RPMI8226 (cell line): Measurements from ENCODE around the gene RCL1.
"Not testable (repeated sequence)": the region's sequence is repeated elsewhere in the genome, so short reads cannot be mapped to it uniquely, and the experiment has no call there.

Experiments used
- DNase-seq: peaks from one replicate; pipeline ENCODE4 v3.0.0-alpha.2; 2015

RCL1 gene

DNA sequence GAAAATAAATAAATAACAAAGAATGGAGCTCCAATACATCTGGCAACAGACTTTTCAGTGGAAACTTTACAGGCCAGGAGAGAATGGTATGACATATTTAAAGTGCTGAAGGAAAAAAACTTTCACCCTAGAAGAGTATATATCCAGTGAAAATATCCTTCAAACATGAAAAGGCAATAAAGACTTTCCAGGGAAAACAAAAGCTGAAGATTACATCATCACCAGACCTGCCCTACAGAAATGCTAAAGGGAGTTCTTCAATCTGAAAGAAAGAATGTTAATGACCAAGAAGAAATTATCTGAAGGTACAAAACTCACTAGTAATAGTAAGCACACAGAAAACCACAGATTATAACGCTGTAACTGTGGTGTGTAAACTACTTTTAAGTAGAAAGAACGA, 8.3 kb upstream of the RCL1 start:
- DNase-seq: no peak

DNA sequence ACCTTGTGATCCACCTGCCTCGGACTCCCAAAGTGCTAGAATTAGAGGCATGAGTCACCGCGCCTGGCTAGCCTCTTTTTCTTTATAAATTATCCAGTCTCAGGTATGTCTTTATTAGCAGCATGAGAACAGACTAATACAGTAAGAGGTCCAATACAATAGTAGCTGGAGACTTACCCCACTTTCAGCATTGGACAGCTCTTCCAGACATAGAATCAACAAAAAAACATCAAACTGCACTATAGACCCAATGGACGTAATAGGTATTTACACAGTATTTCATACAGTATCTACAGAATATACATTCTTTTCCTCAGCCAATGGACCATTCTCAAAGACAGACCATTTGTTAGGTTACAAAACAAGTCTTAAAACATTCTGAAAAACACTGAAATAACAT, 6.1 kb upstream of the RCL1 start:
- no peak for DNase-seq

DNA sequence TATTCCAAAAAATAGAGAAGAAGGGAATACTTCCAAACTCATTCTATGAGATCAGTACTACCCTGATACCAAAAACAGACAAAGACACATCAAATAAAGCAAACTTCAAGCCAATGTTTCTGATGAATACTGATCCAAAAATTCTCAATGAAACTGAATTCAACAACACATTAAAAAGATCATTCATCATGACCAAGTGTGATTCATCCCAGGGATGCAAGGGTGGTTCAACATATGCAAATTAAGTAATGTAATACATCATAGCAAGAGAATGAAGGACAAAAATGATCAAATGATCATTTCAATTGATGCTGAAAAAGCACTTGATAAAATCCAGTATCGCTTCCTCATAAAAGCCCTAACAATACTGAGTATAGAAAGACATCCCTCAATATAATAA, 4.9 kb upstream of the RCL1 start:
- DNase-seq: no peak

DNA sequence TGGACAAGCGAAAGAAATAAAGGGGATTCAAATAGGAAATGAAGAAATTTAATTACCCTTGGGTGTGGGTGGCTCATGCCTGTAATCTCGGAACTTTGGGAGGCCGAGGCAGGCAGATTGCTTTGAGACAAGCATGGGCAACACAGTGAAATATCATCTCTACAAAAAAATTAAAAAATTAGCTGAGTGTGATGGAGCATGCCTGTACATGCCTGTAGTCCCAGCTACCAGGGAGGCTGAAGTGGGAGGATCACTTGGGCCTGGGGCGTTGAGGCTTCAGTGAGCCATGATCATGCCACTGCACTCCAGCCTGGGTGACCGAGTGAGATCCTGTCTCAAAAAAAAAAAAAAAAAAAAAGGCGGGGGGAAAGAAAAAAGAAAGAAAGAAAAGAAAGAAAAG, 4.0 kb upstream of the RCL1 start:
- no peak for DNase-seq

DNA sequence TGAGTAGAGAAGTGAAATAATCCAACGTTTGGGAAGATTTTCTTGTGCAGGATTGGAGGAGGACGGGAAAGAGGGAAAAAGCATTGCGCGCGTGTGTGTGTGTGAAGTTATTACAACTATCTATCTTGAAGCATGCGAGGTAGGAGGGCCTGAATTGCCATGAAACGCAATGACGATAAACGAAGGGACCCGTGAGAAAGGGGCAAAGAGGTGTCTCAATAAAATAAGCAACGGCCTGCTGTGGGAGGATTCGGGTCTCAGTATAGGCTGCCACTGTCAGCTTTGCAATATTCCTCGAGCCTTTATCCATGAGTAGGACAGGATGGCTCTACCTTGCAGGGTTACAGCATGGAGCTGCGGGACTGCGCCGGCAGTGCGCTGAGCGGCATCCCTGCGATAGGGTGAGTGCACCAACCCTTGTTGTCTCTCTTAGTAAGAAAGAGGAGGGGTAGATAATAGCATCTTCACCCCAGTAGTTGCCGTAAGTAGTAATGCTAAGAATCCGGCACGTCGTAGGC, 631 bp upstream of the RCL1 start:
- DNase-seq: no peak

DNA sequence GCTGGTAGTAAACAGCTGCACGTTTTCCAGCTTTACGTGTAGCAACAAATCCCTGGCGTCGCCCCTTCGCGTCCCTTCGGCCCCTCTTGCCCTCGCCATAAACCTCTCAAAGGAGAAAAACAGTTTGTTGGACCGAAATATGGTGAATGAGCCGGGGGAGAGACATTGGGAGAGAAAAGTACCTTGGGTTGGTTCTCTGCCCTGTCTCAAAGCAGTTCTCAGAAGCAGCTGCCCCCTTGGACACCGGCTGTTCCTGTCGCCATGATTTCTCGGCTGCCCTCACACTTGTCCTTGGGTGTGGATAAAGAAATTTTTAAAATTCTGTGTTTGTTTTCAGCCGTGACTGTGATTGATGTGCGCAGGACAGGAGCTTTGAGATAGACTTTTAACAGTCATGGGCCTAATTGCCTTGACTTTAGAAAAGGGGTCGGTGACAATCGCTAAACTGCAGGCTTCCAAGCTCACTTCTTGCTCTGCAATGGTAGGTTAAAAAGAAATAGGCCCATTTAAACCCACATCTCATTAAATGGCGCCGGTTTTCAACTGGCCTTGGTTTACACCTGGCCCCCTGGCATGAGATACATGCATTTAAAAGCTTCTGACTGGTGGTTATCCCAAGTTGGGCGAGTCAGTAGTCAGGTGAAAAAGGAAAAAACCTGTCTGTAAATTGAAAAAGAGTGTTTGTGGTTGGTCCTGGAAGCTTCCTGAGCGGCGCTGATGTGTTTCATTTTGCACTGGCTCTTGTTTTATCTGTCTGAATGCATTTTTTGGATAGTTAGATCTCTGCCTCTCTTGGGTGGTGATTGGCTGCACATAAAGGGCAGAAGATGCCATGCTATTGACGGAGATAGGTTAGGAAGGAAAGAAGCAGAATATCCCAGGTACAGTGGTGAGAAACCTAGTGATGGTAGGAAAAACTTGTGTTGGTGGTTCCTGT, 983 bp downstream of the RCL1 start:
- DNase-seq: no peak

DNA sequence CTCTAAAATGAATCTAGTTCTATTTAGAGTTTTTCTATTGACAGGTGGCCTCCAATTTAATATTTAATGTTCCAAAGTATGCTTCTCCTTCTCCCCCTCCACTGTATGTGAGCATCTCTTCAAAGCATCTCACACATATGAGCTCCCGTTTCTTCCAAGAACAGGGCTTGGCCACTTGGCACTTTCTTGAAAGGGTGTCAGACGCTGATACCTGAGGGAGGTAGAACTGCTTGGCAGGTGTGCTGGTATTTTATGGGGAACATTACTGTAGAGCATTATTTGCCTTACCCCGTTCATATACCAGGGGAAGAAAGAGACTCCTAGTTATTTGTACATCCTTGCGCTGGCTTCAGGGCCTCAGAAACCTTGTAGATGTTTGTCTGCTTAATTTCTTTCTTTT, 1.9 kb downstream of the RCL1 start:
- no peak for DNase-seq

DNA sequence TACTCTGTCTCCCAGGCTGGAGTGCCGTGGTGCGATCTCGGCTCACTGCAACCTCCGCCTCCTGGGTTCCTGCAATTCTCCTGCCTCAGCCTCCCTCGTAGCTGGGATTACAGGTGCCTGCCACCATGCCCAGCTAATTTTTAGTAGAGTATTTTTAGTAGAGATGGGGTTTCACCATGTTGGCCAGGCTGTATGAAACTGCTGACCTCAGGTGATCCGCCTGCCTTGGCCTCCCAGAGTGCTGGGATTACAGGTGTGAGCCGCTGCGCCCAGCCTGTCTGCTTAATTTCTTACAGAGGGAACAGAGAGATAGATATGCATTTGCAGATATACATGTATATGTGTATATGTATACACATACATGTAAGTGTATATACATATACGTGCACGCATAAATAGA, 2.4 kb downstream of the RCL1 start:
- DNase-seq: not testable (repeated sequence)

DNA sequence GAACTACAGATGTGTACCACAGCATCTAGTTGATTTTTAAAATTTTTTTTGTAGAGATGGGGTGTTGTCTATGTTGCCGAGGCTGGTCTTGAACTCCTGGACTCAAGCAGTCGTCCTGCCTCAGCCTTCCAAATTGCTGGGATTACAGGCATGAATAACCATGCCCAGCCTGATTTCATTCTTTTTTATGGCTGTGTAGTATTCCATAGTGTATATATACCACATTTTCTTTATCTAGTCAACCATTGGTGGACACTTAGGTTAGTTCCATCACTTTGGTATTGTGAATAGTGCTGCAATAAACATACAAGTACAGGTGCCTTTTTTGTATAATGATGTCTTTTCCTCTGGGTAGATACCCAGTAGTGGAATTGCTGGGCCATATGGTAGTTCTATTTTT, 3.8 kb downstream of the RCL1 start:
- DNase-seq: no peak

DNA sequence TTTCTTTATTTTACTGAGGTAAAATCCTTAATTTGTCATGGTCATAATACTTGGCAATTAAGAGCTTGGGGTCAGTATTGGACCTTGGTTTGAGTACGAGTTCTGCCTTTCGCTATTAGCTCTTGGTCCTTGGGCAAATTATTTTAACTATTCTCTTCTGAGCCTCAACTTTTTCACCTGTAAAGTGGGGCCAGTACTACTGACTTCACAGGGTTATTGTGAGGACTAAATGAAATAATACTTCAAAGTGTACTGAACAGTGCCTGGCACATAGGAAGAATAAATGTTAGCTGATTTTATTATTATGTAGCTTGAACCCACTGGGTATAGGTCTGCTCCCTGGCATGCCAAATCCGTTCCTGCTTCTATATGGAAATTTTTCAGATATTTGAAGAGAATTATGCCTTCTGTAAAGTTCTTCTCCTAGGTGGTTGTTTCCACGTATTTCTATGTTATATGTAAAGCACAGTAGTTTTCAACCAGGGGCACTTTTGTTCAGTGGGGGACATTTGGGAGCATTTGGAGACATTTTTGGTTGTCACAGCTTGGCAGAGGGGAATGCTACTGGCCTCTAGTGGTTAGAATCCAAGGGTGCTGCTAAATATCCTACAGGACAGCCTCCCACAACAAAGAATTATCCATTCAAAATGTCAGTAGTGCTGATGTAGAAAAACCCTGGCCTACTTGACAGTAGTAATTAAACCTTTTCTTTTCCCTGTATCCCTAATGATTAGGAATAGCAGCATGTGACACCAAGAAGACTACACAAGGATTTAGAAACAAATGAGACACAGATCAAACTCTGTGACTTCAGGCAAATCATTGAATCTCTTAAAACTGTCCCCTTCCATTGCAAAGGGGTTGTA, 4.5 kb downstream of the RCL1 start:
- DNase-seq: peak; percentile 44

DNA sequence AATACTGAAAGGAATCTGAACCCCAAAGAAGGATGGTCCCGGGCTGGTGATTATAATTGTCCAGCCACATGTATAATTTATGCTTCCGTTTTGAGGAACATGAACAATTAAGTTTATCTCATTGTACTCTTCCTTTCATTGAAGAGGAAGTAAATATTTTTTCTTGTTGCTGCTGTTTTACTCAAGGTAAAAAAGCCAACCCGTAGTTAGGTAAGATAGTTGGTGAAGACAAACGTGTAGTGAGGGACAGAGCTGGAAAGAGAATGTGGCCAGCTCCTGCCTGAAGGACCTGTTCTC, 5.1 kb downstream of the RCL1 start:
- no peak for DNase-seq

DNA sequence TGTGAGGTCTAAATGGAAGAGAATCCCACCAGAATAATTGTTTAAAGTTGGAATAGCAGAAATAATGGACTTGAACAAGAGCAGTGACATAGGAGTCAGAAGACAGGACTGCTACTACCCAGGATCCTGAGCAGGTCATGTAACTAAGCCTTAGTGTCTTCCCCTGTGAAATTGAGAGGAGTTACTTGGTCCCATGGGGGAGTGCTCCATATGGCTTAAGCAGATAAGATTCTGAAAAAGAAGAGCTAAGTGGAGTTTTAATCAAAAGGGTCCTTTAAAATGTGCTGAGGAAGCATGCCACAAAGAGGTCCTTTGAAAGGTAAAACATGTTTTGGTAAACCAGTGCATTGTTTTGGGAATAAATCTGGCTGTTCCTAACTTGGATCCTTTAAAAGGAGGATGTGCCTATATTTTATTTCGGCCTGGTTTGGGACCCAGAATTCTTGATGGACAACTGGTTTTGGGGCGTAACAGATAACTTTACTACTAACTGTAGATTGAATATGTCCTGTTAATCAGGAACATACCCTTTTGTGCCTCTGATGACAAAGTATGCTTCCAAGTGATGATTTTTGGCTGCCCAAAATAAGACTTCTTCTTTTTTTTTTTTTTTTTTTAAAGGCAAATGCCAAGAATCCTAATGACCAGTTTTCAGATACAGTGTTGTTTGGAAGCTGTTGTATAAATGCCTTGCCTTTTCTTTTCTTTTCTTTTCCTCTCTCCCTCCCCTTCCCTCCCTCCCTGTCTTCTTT, 5.7 kb downstream of the RCL1 start:
- no peak for DNase-seq

DNA sequence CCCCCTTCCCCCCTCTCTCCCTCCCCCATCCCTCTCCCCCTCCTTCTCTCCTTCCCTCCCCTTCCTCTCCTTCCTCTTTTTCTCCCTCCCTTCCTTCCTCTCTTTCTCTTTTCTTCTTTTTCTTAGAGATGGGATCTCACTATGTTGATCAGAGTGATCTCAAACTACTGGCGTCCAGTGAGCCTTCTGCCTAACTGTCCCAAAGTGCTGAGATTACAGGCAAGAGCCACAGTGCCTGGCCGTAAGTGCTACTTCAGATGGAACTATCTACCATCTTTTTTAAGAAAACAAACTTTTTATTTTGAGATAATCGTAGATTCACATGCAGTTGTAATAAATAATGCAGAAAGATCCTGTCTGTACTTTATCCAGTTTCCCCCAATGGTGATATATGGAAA, 6.3 kb downstream of the RCL1 start:
- no peak for DNase-seq

DNA sequence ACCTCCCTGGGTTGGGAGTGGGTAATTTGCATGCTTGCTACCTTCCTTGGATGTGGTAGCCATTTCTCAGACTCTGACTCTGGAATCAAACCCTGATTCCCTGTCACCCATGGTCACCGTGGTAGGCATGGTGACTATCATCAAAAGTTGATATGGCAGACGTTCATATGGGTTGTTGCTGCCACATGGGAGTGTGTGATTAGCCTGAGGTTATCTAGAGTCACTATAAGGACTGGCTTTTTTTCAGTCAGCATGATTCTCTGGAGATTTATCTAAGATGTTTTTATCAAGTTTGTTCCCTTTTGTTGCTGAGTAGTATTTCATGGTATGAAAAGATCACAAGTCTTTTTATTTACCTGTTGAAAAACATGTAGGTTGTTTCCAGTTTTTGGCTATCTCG, 7.0 kb downstream of the RCL1 start:
- no peak for DNase-seq

DNA sequence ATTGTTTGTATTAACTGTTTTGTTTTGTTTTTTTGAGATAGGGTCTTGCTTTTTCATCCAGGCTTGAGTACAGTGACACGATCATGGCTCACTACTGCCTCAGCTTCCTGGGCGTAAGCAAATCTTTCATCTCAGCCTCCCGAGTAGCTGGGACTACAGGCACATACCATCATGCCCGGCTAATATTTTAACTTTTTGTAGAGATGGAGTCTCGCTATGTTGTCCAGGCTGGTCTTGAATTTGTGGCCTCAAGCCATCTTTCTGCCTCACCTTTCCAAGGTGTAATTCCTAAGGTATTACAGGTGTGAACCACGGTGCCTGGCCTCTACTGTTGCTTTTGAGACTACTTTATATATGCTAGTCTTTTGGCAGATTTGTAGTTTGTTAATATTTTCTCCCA, 8.4 kb downstream of the RCL1 start:
- DNase-seq: no peak

DNA sequence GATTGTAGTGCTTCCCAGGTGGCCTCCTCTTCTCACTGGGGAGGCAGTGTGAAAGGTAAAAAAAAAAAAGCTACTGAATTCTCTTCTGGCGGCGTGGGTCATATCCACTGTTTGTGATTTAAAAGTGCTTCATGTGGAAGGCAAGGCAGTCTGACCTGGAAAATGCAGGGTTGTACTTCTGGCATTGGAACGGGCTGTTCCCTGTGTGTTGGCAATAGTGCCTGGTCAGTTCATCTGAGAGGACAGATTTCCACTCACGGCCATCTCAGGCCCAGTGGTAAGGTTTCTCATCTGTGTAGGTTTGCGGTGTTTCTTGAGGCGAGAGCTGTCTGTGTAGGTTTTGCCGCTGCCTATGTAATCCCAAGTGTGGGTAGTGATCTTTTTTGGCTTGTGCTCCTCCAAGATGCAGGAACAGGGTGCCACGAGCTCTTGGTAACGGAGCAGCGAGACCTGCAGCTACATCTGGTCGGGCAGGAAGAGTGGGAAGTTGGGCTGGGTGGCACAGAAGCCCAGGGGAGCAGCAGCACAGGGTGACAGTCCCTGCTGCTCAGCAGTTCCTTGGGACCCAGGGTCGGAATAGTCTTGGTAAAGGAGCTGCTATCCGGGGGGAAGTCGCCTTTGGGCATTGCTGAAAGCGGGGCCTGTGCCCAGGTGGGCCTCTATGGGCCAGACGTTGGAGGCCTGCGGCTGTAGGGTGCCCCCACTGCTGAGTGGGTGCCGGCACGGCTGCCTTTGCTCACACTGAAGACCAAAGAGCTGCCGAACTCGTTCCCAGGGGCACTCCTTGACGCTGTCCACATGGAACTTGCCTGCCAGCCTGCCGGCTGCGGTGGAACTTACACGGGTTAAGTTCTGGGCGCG, 11.2 kb downstream of the RCL1 start:
- no peak for DNase-seq

DNA sequence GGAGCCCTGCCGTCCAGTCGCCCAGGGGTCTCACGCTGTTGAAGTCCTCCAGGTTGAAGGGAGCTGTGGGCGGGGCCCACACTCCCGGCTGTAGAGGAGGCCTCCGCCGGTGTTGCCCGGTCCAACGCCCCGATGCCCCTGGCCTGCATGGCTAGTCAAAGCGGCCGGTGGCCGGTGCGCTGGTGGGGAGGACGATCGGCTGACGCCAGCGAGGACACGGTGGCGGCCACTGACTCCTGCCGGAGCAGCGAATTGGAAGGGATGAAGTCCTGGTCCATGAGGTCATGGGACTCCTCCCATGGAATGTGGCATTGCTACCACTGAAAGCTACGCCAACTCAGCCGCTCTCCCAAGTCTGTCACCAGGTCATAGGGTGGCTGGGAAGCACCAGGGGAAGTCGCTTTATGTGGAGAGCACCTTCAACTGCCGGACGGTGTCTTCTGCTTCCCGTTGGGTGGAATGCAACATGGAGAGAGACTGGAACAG, 11.8 kb downstream of the RCL1 start:
- no peak for DNase-seq

DNA sequence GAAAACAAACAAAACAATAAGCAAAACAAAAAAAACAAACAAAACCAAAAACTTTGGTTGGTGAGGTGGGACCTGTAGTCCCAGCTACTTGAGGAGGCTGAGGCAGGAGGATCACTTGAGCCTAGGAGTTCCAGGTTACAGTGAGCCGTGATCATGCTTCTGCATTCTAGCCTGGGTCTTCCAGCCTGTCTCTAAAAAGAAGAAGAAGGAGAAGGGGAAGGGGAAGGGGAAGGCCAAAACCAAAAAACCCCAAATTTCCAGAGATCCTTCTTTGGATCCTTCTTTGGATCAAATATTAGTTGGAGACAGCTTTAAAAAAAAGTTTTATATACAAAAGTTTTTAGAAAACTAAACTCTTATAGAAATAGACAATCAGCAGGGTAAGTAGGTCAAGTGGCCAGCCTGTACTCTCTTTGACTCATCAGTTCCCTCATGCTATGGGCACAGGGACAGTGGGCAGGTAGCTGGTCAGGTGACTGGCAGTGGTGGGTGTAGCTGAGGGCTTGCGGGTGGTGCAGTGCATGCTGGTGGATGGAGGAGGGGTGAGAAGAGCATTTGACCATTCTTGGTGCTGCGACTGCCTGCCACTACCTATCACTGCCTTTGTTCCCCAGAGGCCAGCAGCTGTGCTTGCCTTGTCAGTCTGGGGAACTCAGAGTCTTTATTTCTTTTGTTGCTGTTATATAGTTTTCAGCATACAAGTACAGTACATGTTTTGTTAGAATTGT, 12.6 kb downstream of the RCL1 start:
- no peak for DNase-seq

DNA sequence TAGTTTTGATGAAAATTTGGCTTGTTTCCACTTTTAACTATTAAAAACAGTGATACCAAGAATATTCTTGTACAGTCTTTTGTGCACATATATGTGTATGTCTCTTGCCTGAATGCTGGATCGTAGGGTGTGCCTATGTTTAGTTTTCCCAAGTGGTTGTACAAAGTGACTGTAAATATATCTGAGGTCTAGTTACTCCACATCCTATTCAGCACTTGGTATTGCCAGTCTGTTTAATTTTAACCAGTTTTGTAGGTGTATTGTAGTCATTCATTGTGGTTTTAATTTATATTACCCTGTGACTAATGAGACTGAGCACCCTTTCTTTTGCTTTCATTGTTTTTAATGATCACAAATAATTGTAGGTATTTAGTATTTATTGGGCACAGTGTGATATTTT, 17.8 kb downstream of the RCL1 start:
- DNase-seq: no peak

DNA sequence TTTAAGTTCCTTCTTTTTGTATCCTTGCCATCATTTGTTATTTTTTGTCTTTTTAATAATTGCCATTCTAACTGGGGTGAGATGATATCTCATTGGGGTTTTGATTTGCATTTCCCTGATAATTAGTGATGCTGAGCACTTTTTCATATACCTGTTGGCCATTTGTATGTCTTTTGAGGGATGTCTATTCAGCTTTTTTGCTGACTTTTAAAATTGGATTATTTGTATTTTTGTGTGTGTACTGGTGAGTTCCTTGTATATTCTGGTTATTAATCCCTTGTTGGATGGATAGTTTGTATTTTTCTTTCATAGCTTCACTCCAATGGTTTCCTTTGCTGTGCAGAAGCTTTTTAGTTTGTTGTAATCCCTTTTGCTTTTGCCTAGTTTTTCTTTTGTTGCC, 19.1 kb downstream of the RCL1 start:
- no peak for DNase-seq

DNA sequence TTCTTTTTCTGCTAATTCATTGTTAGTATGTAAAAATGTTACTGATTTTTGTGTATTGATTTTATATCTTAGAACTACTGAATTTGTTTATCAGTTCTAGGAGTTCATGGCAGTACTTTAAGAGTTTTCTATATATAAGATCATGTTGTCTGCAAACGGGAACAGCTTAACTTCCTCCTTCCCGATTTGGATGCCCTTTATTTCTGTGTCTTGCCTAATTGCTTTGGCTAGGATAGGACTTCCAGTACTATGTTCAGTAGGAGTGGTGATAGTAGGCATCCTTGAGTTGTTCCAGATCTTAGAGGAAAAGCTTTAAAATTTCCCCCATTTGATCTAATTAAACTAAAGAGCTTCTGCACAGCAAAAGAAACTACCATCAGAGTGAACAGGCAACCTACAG, 20.1 kb downstream of the RCL1 start:
- DNase-seq: no peak

DNA sequence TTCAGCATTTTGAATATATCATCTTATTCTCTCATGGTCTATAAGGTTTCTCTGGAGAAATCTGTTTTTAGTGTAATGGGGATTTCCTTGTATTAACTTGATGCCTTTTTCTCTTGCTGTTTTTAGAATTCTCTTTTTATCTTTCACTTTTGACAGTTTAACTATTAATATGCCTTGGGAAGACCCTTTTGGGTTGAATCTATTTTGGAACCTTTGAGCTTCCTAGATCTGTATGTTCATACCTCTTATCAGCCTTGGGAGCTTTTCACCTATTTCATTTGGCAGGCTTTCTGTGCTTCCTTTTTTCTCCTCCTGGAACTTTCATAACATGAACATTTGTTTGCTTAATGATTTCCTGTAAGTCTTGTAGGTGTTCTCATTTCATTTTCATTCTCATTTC, 22.2 kb downstream of the RCL1 start:
- DNase-seq: no peak
